Activated B cell treated with CpG ODN at 0.5 μM for 24 hours (primary cell): ENCODE measurements around the gene OTX1. TPM values are rescaled to one million over a fixed set of nuclear protein-coding genes. Genes with fewer than 3 reads are reported as not detected.
"Not testable (repeated sequence)": the region's sequence is repeated elsewhere in the genome, so short reads cannot be mapped to it uniquely, and the experiment has no call there.

Experiments
- ATAC-seq: fragments of 200-7000 bp; cut with Tn5 transposase; one replicate; pipeline ENCODE4 v1.10.0; 2021; ENCODE audit warnings: low read depth, mild to moderate bottlenecking, moderate library complexity
- CTCF ChIA-PET: fragments of 350-600 bp; sonication (Branson Sonifier 250); formaldehyde crosslinking; loops from one replicate; lab custom pipeline; 2021; ENCODE audit warnings: antibody characterized with exemption; lab: Charles Lee
- POLR2A ChIA-PET: fragments of 350-600 bp; sonication (Branson Sonifier 250); formaldehyde crosslinking; loops from one replicate; lab custom pipeline; 2021; ENCODE audit warnings: antibody characterized with exemption; lab: Charles Lee
- DNase-seq: peaks from one replicate; pipeline ENCODE4 v3.0.0; 2022
- H3K27ac Mint-ChIP-seq: one replicate; pipeline ENCODE4 v1.8.0; 2020; ENCODE audit warnings: mixed read lengths
- H3K27me3 Mint-ChIP-seq: one replicate; pipeline ENCODE4 v1.8.0; 2021; ENCODE audit warnings: mixed read lengths
- H3K36me3 Mint-ChIP-seq: one replicate; pipeline ENCODE4 v1.8.0; 2021; ENCODE audit warnings: low read depth, mixed read lengths
- H3K4me1 Mint-ChIP-seq: one replicate; pipeline ENCODE4 v1.8.0; 2021; ENCODE audit warnings: mixed read lengths
- H3K4me3 Mint-ChIP-seq: one replicate; pipeline ENCODE4 v1.8.0; 2020; ENCODE audit warnings: mild to moderate bottlenecking, mixed read lengths
- H3K9me3 Mint-ChIP-seq: one replicate; pipeline ENCODE4 v1.8.0; 2020; ENCODE audit warnings: mixed read lengths
- intact Hi-C: fragments of 100-400 bp; cut with micrococcal nuclease; formaldehyde crosslinking; loops from one replicate; pipeline ENCODE4 v1.15.1; 2024
- total RNA-seq: library from RNA; stranded (reverse); gene quantifications from 2 replicates; pipeline ENCODE4 v1.2.3, GENCODE V29; 2022
- TF ChIP-seq, protein P1 (sequence below): fragments of 200-600 bp; IDR thresholded peaks from one replicate; pipeline ENCODE4 v1.8.0; 2022; ENCODE audit warnings: antibody characterized with exemption, mild to moderate bottlenecking

Gene OTX1
- total RNA-seq, 1 donor from 2014 or later: not detected

DNA sequence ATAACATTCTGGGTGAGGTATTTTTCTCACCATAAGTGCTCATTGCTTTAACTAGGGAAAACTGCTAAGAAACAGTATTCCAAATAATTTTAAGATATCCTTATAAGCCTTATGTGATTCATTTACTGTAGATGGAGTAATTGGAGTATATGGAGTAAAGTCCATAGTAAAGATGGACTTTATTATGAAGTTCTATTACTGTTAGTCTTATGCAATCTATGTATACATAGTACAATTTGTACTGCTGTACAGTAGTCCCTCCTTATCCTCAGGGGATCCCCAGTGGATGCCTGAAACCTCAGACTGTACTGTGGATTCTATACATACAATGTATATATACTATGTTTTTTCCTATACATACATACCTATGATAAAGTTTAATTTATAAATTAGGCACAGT lies 41.1 kb upstream of the OTX1 start:
- DNase-seq (no peak), ATAC-seq (no peak)
- Mint-ChIP-seq H3K27me3 (no peaks in the 10 kb centered on the region), H3K9me3 (no peaks in the 10 kb centered on the region), H3K4me1 (no peaks in the 10 kb centered on the region), H3K36me3 (peaks cover 14% of the 10 kb centered on the region), H3K27ac (no peak overlapping the region), H3K4me3 (no peak overlapping the region)
- CTCF ChIA-PET: no interaction called here
- TF ChIP-seq, protein P1, sequence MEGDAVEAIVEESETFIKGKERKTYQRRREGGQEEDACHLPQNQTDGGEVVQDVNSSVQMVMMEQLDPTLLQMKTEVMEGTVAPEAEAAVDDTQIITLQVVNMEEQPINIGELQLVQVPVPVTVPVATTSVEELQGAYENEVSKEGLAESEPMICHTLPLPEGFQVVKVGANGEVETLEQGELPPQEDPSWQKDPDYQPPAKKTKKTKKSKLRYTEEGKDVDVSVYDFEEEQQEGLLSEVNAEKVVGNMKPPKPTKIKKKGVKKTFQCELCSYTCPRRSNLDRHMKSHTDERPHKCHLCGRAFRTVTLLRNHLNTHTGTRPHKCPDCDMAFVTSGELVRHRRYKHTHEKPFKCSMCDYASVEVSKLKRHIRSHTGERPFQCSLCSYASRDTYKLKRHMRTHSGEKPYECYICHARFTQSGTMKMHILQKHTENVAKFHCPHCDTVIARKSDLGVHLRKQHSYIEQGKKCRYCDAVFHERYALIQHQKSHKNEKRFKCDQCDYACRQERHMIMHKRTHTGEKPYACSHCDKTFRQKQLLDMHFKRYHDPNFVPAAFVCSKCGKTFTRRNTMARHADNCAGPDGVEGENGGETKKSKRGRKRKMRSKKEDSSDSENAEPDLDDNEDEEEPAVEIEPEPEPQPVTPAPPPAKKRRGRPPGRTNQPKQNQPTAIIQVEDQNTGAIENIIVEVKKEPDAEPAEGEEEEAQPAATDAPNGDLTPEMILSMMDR: no peak
- intact Hi-C loops: no loop called here
- POLR2A ChIA-PET: no interaction called here

DNA sequence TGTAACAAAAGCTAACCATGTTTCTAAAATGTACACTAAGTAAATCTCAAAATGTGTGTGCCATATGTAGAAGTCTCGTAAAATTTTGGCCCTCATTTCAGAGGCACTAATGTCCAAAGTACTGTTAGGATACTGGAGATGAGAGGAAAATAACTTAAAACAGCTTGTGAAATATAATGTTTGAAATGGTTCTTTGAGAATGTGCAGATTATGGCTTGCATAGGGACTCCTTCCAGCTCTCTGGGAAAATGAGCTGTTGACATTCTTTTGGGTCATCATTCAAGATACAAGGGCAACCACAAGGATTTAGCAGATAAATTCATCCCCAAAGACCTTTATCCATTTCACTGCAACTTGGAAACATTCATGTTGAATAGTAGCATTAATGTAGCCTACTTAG lies 38.1 kb upstream of the OTX1 start:
- no peaks in the 10 kb centered on the region for H3K27me3 Mint-ChIP-seq
- H3K4me3 Mint-ChIP-seq: no peak overlapping the region
- H3K27ac Mint-ChIP-seq: no peak overlapping the region
- ChIA-PET CTCF (no interaction called here), POLR2A (no interaction called here)
- no peak for ATAC-seq
- intact Hi-C loops: no loop called here
- no peak for DNase-seq
- no peaks in the 10 kb centered on the region for H3K9me3 Mint-ChIP-seq
- TF ChIP-seq, protein P1: no peak
- H3K36me3 Mint-ChIP-seq: peaks cover 9% of the 10 kb centered on the region
- H3K4me1 Mint-ChIP-seq: no peaks in the 10 kb centered on the region

DNA sequence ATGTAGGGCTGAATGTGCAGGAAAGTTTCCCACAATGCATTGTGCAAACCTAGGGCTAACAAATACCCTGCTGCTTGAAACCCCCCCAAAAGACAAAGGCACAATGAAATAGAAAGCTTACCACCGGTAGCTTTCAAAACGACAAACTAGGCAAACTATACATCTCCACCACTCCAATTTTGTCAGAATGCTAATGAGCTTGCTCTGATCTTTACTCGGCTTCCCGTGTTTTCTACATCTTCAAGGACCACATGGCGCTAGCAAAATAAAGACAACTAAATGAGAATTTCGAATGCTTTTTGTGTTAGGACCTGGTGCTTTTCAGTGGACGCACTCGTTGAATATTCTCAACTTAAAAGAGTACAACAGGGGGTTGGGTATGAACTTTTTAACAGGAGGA lies 37.2 kb upstream of the OTX1 start:
- no peaks in the 10 kb centered on the region for H3K9me3 Mint-ChIP-seq
- peaks cover 9% of the 10 kb centered on the region for H3K36me3 Mint-ChIP-seq
- ChIA-PET POLR2A (no interaction called here), CTCF (no interaction called here)
- H3K27me3 Mint-ChIP-seq: no peaks in the 10 kb centered on the region
- TF ChIP-seq, protein P1: no peak
- no peak for ATAC-seq
- intact Hi-C loops: no loop called here
- DNase-seq: no peak
- no peak overlapping the region for H3K27ac Mint-ChIP-seq
- no peak overlapping the region for H3K4me3 Mint-ChIP-seq
- H3K4me1 Mint-ChIP-seq: no peaks in the 10 kb centered on the region

DNA sequence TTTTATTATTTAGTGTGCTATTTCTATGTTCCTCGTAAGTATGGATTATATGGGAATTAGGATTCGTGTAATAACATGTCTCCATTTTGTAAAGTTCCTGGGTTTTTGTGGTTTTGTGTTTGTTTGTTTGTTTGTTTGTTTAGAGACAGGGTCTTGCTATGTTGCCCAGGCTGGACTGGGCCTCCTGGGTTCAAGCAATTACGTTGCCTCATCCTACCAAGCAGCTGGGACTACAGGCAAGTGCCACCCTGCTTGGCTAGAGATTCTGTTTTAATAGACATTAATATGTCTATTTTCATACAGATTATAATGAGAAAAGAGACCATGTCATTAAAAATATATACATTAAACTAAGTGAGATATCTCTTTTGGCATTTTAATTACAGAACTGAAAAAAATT lies 35.2 kb upstream of the OTX1 start:
- no peaks in the 10 kb centered on the region for H3K27me3 Mint-ChIP-seq
- DNase-seq (no peak), ATAC-seq (no peak)
- no peak overlapping the region for H3K27ac Mint-ChIP-seq
- intact Hi-C loops: no loop called here
- no peaks in the 10 kb centered on the region for H3K4me1 Mint-ChIP-seq
- POLR2A ChIA-PET: no interaction called here
- no peak overlapping the region for H3K4me3 Mint-ChIP-seq
- H3K9me3 Mint-ChIP-seq: no peaks in the 10 kb centered on the region
- CTCF ChIA-PET: no interaction called here
- TF ChIP-seq, protein P1: no peak
- H3K36me3 Mint-ChIP-seq: peaks cover 9% of the 10 kb centered on the region

DNA sequence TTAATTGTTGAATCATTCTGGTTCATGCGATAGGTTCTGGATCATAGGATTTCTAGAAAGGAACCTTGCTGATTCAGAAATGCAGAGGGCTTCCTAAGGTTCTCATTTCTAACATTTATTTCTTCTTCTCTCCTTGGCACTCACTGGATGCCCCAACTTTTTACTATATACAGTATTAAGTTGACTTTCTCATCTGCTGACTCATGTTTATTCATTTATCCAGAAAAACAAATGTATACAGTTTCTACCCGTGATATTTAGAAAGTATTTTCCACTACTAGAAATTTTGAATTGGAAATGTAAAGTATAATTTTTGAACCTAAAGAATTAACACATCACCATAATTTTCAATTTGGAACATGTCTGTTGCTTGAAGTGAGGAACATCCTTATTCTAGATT lies 32.2 kb upstream of the OTX1 start:
- no peak for DNase-seq
- intact Hi-C loops: no loop called here
- H3K4me1 Mint-ChIP-seq: no peaks in the 10 kb centered on the region
- ChIA-PET POLR2A (no interaction called here), CTCF (no interaction called here)
- no peak for ATAC-seq
- no peaks in the 10 kb centered on the region for H3K27me3 Mint-ChIP-seq
- H3K9me3 Mint-ChIP-seq: no peaks in the 10 kb centered on the region
- TF ChIP-seq, protein P1: no peak
- peaks cover 14% of the 10 kb centered on the region for H3K36me3 Mint-ChIP-seq
- no peak overlapping the region for H3K27ac Mint-ChIP-seq
- no peak overlapping the region for H3K4me3 Mint-ChIP-seq

DNA sequence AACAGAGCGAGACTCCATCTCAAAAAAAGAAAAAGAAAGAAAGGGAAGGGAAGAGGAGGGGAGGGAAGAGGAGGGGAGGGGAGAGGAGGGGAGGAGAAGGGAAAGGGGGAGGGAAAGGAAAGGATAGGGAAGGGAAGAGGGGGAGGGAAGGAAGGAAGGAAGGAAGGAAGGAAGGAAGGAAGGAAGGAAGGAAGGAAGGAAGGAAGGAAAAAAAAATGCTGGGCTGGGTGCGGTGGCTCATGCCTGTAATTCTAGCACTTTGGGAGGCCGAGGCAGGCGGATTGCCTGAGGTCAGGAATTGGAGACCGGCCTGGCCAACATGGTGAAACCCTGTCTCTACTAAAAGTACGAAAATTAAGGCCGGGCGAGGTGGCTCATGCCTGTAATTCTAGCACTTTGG lies 30.9 kb upstream of the OTX1 start:
- H3K27me3 Mint-ChIP-seq, H3K4me1 Mint-ChIP-seq, ATAC-seq, H3K9me3 Mint-ChIP-seq, DNase-seq, H3K4me3 Mint-ChIP-seq, intact Hi-C loops, H3K27ac Mint-ChIP-seq, CTCF ChIA-PET: not testable (repeated sequence)
- POLR2A ChIA-PET: interaction anchor here (0.6 kb wide), 1 partner anchor 8 kb away, joined by 9 read pairs; no protein-coding TSS in a partner anchor
- peaks cover 12% of the 10 kb centered on the region for H3K36me3 Mint-ChIP-seq
